ENCODE measurements around the gene PDE8B.

Gene PDE8B

DNA sequence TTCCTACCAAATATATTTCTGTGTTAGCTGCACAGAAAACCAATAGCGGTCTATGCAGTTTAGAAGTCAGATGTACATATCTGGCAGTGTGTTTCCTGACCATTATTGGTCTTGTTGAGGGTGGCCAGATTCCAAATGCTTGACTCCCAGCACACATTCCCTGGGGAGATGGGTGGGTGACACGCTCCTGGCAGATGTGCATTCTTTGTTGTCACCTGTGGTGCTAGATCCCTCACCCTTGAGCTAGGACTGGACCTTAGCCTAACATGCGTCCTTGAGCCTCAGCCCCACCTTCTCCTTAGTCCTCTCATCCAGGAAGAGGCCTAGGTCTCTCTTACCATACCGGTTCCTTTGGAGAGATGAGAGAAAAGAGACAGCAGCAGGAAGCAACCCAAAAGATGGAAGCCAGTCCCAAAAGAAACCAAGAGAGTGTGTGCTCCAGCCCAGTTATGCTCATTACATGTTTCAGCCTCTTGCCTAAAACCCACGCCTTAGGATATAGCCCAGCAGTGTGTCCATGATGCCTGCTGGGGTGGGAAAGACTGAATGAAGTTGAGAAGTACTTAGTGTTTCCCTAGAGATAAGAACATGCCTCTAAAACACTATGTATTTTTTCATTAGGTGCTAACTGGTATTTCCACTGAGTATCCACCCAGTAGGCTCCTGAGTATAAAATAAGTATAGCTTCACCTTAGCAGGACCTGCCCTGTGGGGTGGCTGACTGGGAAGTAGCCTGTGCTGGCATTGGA, 116.7 kb downstream of the PDE8B start:
- DNase-seq = no peak

DNA sequence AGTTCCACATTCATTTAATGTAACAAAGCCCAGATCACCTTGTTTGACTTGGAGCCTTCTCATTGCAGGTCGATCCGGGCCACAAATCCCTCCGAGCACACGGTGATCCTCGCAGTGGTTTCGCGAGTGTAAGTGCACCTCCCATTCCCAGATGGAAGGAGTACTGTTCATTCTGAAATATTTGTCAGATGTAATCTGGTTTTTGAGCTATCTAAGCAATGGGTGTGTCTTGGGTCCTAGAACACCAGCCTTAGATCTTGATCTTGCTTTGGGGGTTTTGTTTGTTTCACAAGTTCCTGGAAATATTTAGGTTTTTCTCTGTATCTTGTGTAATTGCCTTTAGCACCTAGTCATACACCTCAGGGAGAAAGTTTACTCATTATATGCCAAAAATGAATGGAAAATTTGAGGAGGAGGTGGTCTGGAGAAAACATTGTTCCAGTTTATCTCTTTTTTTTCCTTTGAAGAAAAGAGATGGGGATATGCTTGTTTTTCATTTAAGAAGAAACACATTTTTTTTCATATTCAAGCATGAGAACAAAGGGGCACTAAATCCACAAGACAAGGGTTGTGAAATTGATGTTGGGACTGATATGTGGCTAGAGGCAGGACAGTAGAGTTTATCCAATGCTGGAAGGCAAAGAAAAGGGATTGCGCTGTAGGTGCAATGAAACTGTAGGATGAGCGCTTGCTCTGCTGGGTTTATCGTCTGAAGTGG, 118.6 kb downstream of the PDE8B start:
- DNase-seq = no peak

DNA sequence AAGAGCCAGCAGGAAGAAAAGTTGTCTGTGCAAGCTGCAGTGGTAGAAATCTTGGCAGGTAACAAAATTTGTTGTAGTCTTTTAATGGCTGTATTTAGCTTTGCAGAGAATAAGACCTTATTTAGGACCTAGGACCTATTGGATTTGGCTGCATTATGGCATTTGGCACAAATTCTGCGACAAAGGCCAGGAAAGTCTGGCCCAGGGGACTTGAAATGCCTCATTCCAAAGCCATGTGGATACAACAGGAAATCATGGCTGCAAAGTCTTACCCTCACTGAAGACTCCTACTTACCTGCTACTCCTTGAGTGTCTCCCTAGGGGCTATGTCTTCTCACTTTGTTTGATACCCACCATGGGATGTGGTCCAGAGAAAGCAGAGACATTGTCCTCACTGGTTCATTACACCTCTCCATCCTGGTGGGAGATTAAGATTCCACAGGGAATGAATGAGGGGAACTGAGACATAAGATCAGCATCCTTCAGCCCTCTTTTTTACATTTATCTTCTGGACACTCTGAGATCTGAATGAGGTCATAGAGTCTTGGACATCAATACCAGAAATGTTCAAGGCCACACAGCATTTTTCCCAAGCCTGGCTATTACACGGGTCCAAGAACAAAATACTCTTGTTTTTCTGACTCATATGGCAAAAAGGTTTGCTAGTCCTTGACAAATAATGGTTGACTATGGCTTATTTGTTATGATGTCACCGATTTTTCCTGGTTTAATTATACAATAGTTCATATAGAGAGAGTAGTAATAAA, 119.4 kb downstream of the PDE8B start:
- DNase-seq = no peak

DNA sequence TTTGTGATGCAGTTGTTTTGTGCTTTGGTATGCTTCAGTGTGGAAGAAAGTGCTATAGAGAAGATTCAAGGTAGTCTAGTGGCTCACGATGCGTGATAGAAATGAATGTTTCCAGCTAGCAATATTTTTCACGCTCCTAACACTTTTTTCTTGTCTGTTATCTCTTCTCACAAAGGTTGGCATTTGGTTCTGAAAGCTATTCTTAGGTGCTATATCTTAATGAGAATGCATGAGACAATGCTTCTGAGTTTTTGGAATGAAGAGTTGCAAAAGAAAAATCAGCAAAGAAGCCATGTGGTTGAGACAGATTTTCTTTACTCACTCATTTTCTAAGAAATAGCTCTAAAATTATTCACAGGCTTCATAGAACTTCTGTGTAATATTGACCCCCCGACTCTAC, 122.6 kb downstream of the PDE8B start:
- no peak for DNase-seq

DNA sequence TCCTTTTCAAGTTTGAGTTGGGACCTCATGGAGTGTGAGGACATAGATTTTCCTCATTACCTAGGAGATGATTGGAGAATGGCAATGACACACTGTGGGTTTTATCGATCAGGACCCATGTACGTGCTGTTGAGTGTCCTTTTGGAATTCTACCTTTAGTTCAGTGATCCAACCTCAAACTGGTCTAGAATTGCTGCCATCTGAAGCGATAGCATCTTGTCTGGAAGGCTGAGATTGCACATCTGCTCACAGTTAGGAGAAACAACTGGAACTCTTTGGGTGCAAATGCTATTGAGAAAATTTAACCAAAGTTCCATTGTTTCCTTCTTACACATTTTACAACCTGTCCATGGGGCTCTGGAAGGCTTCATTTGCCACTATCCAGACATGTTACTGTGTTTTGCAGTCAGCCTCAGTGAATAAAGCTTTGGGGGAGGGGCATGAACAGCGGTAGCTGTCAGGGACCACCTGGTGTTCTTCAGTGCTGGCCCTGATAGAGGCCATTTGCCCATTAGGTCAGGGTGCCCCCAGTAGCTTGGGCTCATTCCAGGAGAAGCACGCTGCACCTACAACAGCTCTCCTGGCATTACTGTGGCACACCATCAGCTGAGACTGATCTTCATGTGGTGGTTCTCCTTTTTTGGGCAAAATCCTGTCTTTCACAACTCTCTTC, 123.1 kb downstream of the PDE8B start:
- no peak for DNase-seq

DNA sequence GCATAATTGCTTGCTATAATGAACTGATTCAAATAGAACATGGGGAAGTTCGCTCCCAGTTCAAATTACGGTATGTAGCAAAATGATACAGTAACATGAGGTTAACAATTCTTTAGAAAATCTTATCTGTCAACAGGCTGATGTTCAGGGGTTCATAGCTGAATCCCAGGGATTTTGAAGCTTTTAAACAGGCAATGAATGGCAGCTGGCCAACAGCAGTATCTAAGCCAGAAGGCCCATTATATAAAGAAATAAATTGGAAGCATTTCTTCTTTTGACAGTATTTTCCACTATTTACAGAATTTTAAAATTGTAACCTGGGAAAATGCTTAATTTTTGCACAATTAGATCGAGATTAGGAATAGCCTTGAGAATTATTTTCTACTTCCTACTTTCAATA, 126.8 kb downstream of the PDE8B start:
- no peak for DNase-seq

DNA sequence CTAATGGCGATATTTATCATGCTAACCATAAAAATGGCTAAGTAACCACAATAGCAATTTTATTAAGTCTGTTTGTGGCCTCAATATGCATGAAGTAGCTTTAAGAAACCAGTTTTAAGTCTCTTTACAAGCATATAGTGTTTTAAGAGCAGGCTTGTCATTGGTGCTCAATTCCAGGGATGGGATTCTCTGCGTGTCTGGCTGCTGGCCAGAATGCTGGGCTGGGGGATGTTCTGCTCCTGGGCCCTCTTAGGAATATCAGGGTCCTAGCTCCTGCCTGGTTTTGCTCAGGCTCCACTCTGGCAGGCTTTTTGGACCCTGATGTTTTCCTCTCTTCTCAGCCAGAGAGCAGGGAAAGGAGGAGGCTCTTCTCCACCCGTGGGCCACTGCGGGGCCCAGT, 127.2 kb downstream of the PDE8B start:
- DNase-seq = peak; percentile 74

DNA sequence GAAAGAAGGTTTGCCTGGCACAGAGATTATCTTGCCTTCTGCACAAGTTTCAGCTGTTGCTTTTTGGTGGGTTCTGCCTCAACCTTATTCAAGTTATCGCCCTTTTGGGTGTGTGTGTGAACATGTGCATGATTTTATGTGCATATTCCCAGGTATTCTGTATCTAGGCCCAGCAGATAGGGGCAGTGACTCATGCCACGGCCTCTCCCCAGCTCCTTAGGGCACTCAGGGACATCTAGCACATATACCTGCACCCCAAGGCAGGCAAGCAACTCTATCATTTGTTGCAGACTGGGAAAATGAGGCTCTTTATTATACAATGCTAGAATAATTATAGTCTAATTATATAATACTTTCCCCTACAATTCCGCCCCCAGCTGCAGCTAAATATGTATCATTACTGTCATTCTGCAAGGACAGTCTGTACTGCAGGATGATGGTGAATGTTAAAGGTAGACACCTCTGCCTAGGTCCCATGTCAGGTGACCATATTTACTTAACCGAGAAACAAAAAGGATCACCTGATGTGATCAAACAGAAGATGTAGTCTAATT, 128.9 kb downstream of the PDE8B start:
- DNase-seq = no peak

DNA sequence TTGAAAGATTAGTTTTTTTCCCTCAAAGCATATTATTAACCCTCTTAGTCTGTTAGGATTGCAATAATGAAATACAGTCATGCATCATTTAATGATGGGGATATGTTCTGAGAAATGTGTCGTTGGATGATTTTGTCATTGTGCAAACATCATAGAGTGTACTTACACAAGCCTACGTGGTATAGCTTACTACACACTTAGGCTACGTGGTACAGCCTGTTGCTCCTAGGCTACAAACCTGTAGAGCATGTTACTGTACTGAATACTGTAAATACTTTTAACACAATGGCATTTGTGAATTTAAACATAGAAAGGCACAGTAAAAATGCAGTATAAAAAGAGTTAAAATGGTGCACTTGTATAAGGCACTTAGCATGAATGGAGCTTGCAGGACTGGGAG, 132.7 kb downstream of the PDE8B start:
- DNase-seq = no peak

DNA sequence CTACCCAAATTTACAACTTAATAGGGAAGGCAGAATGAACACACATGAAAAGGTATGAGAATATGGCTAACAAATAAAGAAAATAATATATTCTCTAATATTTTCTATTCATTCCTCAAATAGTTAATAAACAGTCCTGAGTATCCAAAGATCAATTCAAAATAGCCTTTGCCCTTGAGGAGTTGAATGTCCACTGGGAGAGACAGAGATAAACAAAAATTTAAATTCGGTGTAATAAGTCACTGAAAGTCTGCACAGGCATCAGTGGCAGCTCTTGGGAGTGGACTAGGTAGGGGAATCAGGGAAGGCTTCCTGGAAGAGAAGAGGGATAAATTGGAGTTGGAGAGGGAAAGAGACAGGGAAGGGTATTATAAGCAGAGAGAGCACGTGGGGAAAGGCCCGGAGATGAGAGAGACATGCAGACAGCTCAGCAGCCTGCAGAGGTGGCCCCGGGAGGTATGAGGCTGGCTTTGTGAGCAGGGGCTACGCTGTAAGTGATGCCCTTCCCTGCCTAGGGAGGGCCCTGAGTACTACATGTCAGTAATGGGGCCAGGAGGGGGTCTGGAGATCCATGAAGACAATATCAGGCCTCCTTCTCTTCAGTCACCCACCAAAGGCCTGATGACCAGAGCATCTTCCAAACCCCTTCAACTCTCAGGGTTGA, 137.1 kb downstream of the PDE8B start:
- no peak for DNase-seq

DNA sequence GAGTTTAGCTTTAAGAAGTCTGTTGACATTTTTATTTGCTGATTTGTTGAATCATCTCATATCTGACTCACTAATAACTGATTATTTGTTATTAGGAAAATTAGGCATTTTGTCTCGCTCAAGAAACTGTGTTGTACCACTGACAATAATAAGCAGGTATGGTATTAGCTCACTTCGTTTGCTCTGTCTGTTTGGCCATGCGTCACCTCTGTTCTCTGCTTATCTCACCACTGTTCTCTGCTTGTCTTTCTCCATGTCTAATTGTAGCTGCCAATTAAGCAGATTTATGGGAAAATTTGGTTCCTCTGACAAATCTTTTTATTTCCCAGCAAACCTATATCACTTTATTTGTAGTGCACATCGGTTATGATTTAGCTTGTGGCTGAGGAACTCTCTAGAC, 142.8 kb downstream of the PDE8B start:
- no peak for DNase-seq

DNA sequence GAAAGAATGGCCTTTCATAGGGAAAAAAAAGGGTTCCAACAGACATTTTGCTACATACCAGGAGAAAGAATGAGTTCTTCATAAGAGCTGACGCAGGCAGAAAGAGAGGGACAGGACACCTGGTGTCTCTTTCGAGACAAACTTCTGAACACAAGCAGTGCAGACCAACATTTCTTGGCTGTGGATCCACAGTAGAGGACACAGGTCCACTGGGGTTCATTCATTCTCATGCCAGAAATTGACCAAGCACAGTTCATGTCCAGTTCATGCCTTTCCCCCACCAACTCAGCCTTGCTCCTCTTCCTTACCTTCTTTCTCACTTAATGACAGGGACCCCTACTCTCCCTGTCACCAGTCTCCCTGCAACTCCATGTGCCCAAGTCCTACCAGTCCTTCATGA, 144.0 kb downstream of the PDE8B start:
- DNase-seq = no peak

DNA sequence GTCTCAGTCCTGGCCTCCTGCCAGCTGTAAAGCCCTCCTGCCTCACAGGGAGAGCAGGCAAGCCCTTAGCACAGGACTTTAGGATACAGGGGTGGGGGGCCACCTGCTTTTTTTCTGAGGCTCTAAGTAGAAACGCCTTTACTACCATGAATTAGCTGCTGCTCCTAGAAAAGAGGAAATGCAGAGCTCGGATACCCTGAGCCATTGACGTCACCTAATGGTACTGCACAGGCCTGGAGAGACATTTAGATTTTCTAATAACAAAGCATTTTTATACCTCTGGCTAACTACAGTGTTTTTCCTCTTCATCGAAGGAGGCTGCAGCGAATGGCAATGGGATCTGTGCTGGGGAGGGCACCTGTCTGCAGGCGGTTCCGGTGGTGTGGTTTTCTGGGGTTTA, 144.6 kb downstream of the PDE8B start:
- no peak for DNase-seq

DNA sequence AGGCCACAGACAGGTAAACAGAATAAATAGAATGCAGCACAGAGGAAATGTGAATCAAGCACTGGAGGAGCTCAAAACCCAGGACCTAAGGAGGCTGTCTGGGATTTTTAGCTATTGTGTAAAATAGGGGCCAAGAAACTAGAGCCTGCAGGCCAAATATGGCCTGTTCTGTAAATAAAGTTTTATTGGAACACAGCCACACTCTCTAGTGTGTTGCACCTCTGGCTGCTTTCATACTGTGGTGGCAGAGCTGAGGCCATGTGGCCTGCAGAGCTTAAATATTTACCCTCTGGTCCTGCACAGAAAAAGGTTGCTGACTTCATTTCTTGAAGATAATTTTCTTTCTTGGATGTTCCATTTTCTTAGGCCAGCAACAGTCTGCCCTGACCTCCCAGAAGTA, 145.3 kb downstream of the PDE8B start:
- no peak for DNase-seq

DNA sequence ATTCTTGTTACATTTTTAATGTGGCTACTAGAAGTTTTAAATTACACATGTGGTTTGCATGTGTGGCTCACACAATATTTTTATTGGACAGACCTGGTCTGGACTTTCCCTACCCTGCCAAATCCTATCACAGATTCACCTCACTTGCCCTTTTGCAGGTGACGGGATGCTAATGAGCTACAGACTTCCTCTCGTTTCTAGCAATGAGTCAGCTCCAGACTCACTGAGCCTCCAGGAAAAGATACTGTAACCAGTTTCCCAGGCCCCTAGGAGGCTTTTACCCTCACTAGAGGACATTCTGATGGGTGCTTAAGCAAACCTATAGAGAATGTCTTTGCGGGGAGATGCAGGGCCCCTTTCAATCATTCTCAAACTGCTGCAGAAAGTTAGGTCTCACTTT, 146.3 kb downstream of the PDE8B start:
- DNase-seq = no peak

DNA sequence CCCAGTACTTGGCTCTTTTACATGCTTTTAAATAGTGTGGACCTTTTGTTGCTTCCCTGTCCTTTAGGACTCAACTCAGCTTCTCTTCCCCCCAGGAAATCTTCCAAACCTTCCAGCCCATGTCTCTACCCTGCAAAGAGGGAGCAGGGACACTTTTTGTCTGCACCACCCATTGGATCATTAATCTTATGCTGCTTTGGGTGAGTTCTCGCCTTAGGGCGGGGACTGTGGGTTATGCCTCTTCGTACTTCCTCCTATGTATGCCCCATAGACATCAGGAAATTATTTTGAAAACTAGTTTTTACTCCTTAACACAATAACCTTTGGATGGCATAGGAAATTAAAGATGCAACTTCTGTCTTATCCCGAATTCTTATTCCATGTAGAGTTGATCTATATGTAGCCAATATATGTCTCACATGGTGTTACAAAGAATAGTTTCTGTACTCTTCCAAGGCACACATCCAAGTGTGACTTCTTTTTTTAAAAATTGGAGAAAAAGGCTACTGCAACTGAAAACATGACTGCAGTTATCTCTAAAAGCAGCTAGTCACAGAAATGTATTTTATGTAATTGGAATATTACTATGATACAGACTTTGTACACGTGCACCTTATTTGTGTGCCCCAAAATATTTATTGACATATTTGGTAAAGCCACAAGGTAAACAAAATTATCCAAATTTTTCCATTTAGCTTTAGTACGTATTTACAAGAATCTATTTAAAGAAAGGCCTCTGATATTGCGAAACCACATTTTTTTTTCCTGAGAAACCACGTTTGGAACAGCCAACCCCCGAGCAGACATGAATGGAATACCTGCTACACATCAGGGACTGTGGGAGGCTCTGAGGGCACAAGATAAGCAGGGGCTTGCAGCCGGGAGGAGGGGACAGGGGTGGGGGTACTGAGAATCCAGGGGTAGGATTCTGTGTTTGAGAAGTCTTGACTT, 148.1 kb downstream of the PDE8B start:
- DNase-seq = no peak

DNA sequence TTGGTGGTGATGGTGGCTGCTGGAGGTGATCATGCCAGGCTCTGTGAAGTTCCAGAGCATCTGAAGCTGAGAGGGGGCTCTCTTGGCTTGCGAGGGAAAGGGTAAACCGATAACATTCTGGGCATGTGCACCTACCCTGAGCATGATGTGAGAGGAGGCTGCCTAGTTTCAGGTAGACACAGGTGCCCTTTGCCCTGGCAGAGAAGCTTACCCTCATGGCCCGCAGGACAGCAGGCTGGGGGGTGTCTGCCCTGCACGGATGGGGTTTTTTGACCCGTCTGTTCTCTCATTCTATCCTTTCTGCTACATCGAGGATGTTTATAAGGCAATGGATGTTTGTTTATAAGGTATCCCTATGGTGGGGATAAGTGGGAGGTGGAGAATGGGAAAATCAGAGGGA, 148.8 kb downstream of the PDE8B start:
- no peak for DNase-seq

DNA sequence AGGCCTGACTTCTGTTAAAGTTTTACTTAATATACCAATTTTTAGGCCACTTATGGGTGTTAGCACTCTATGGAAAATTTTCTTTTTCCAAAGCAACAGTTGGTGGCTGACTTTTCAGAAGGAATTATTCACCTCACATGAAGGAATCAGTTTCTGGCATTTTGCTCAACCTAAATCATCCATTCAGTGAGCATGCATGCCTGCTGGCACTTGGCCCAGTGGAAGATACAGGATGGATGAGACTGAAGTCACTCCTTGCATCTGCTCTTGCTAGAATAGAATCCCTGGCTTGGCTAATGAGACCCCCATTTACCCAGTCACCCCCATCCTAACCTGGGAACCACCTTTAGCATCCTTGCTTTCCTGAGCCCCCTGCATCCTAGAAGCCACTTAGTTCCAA, 149.9 kb downstream of the PDE8B start:
- no peak for DNase-seq

DNA sequence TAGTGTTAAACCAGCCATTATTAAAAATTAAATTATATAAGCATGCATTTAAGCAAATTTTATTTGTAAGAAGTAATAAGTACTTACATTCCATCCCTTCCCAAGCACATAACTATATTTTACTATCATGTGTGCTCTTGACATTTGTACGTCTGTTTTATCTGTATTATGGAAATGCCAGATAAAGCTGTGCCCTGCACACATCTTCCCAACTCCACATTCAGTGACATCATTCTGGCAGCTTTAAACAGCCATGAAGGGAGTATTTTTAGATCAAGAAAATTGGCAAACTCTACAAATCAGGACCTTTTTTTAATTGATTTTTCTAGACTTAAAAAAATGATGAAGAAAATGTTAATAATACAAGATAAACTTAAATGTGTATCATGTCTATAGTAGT, 150.5 kb downstream of the PDE8B start:
- DNase-seq = no peak

DNA sequence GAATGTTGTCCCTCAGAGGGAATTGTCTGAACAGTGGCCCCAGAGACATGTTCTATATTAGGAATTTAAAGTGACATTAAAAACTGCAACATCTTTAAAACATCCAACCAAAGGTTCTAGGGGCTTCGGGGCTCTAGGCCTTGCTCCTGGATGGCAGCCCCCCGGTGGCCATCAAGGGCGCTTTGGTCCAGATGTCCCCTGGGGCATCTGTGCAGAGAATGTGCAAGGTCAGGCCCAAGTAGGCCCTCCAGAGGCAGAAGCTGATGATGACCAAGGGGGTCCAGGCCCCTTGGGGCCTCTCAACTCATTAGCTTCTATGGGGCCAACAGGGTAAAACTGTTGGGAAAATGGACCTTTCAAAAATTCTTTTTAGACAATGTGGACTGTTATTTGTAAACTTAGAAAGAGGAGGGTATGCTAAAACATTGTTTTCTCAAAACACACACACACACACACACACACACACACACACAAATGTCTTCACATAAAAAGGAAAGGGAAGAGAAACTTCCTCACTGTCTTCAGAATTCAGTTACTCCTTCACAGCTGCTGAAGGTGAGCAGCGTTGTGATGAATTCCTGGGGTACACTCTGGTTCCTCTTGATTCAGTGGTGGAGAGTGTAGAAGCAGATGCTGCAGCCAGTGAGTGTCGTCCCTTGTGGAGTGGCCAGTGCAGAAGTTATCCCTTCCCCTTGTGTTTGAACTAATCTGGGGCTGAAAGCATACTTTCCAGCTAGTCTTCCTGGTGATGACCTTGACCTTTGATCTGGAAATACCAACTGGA, 156.4 kb downstream of the PDE8B start:
- no peak for DNase-seq
